Measurements from ENCODE around the gene RBMS3.
A peak's percentile ranks its signal among the peaks of the same experiment; 100 is the strongest.

Gene RBMS3

DNA sequence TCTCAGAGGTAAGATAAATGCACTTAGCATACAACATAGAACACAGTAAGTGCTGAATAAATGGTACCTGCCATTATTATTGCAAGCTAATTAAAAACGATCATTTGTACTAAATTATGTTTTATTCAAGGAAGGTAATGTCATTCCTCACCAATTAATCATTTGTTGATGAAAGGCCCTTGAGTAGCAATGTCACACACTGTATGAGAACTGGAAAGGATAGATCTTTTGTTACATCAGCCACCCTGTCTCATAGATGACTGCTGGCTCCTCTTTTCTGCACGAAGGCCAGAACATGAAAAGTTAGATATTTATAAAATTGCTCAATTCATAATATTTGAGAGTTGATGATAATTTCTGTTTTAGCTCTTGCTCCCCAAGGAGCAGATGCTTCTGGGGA is 415.4 kb downstream of the RBMS3 start:
- Mint-ChIP-seq H3K4me3 (no peak overlapping the region), H3K27ac (peak overlapping the region; percentile 15 to 77 (median 65))
- TF ChIP-seq, protein P1, sequence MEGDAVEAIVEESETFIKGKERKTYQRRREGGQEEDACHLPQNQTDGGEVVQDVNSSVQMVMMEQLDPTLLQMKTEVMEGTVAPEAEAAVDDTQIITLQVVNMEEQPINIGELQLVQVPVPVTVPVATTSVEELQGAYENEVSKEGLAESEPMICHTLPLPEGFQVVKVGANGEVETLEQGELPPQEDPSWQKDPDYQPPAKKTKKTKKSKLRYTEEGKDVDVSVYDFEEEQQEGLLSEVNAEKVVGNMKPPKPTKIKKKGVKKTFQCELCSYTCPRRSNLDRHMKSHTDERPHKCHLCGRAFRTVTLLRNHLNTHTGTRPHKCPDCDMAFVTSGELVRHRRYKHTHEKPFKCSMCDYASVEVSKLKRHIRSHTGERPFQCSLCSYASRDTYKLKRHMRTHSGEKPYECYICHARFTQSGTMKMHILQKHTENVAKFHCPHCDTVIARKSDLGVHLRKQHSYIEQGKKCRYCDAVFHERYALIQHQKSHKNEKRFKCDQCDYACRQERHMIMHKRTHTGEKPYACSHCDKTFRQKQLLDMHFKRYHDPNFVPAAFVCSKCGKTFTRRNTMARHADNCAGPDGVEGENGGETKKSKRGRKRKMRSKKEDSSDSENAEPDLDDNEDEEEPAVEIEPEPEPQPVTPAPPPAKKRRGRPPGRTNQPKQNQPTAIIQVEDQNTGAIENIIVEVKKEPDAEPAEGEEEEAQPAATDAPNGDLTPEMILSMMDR (IDR thresholded peaks at IDR 0.05; ENCODE audit: unreplicated experiment in 3 of 3): no peak

DNA sequence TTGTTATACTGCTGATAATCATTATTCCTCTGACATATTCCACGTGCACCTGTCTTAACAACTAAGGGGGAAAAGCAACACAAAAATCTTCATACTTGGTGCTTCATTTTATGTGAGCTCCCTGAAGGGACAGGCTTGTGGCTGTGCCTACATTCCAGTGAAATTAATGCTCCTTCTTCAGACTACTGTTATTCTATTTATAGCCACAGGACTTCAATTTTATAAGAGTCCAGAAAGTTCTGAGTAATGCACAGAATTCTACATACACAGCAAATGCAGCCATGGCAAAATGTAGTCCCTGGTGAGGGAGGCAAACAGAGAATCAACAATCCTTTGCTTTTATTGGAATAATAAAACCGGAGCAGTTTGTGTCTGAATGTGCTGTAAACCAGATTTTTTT is 417.1 kb downstream of the RBMS3 start:
- H3K36me3 Mint-ChIP-seq (ENCODE audit: low read depth): peaks cover 14% of the 10 kb centered on the region
- H3K9me3 Mint-ChIP-seq: peaks cover 10% of the 10 kb centered on the region
- TF ChIP-seq, protein P1 (IDR thresholded peaks at IDR 0.05; ENCODE audit: unreplicated experiment in 3 of 3): no peak
- peaks cover 41% of the 10 kb centered on the region for H3K4me1 Mint-ChIP-seq
- no peak overlapping the region for H3K27ac Mint-ChIP-seq
- H3K27me3 Mint-ChIP-seq (ENCODE audit: low read depth): peaks cover 3% of the 10 kb centered on the region
- H3K4me3 Mint-ChIP-seq: no peak overlapping the region

More for the DNA sequence above, 415.4 kb downstream of the RBMS3 start:
- peaks cover 3% of the 10 kb centered on the region for H3K27me3 Mint-ChIP-seq (ENCODE audit: low read depth)
- H3K4me1 Mint-ChIP-seq: peaks cover 49% of the 10 kb centered on the region
- peaks cover 6% of the 10 kb centered on the region for H3K9me3 Mint-ChIP-seq
- H3K36me3 Mint-ChIP-seq (ENCODE audit: low read depth): peaks cover 11% of the 10 kb centered on the region

DNA sequence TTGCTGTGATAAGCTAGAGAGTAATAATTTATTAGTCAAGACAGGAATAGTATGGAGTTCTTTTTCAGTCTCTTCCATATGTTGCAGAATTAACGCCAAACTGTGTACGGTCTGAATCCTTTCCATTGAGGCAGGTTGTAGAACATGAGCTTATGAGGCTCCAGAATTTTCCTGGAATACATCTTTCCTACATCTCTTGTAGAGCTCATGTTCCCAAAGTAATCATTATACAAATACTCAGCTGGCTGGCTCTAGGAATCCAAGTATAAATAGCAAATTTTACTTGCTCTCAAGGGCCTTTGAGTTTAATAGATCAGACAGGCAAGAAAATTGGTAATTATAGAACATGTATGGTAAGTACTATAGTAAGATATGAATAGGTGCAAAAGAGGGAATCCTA is 419.4 kb downstream of the RBMS3 start:
- Mint-ChIP-seq H3K4me3 (no peak overlapping the region), H3K36me3 (ENCODE audit: low read depth) (peaks cover 14% of the 10 kb centered on the region), H3K9me3 (peaks cover 15% of the 10 kb centered on the region), H3K27me3 (ENCODE audit: low read depth) (peaks cover 3% of the 10 kb centered on the region), H3K27ac (no peak overlapping the region), H3K4me1 (peaks cover 18% of the 10 kb centered on the region)
- TF ChIP-seq, protein P1 (IDR thresholded peaks at IDR 0.05; ENCODE audit: unreplicated experiment in 3 of 3): no peak

DNA sequence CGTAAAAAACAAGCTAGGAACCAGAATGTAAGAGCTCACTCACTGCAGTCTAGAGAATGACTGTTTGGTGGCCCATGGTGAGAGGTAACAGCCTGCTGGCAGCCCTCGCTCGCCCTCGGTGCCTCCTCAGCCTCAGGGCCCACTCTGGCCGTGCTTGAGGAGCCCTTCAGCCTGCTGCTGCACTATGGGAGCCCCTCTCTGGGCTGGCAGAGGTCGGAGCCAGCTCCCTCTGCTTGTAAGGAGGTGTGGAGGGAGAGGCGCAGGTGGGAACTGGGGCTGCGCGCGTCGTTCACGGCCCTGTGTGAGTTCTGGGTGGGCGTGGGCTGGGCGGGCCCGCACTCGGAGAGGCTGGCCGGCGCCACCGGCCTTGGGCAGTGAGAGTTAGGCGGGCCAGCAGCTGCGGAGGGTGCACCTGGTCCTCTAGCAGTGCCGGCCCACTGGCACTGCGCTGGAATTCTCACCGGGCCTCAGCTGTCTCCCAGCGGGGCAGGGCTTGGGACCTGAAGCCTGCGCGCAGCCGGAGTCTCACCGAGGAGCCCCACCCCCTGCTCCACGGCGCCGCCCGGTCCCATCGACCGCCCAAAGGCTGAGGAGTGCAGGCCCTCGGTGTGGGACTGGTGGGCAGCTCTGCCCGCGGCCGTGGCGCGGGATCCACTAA is 420.6 kb downstream of the RBMS3 start:
- Mint-ChIP-seq H3K27ac (no peak overlapping the region), H3K36me3 (ENCODE audit: low read depth) (peaks cover 14% of the 10 kb centered on the region), H3K9me3 (peaks cover 15% of the 10 kb centered on the region), H3K4me1 (peaks cover 11% of the 10 kb centered on the region), H3K27me3 (ENCODE audit: low read depth) (peaks cover 3% of the 10 kb centered on the region), H3K4me3 (no peak overlapping the region)
- TF ChIP-seq, protein P1 (IDR thresholded peaks at IDR 0.05; ENCODE audit: unreplicated experiment in 3 of 3): no peak

DNA sequence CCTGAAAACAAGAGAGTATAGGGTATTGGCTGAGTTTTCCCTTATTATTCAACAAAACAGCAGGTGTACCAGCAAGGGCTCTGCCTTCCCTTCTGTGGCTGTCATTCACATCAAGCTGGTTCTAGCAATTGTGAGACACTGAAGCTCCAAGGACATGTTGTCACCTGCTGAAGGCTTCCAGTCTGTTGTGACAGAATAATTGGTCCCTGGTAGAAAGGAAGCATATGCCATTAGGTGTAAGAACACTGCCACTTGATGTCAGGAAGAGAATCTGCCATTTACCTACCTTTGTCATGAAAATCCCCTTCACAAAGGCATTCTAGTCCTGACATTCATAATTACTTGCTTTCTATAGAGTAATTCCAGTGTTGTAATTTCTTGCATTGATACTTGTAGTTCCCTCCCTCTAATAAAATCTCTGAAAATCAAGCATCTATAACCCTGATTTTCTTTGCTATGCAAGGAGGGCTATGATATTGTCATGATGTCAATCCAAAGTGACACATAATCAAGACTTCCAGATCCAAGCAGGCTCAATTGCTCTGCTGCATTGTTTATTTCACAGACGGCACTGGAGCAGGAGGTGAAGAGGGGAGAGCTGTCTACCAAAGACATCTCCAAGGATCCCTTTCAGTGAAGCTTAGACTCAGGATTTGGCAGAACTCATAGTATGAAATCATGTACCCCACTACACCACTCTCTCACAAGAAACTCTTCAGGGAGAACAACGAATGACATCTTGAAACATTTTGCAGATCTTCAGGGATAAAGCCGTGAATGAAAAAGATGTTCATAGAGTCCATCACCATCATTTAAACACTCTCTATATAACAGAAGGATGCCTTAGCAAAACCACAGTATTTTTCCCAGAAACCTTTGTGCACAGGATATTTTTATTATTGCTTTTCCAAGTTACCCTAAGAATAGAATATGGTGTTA is 425.3 kb downstream of the RBMS3 start:
- peak overlapping the region in 1 of 3 experiments; percentile 90 for H3K27ac Mint-ChIP-seq
- H3K4me1 Mint-ChIP-seq: peaks cover 47% of the 10 kb centered on the region
- H3K9me3 Mint-ChIP-seq: peaks cover 9% of the 10 kb centered on the region
- peaks cover 3% of the 10 kb centered on the region for H3K27me3 Mint-ChIP-seq (ENCODE audit: low read depth)
- TF ChIP-seq, protein P1 (IDR thresholded peaks at IDR 0.05; ENCODE audit: unreplicated experiment in 3 of 3): no peak
- no peak overlapping the region for H3K4me3 Mint-ChIP-seq
- peaks cover 4% of the 10 kb centered on the region for H3K36me3 Mint-ChIP-seq (ENCODE audit: low read depth)
